RCC 7860 (cell line): ENCODE measurements around the gene PDIA2.

Experiments
- DNase-seq: peaks from one replicate; pipeline ENCODE4 v3.0.0-alpha.2; 2015; ENCODE audit warnings: low spot score
- FAIRE-seq: peaks from 2 replicates; lab custom pipeline; 2012; peaks lifted over from hg19 to GRCh38; lab: Jason Lieb, UNC

Gene PDIA2

GRCh38 chr16:296276-296675, 13.3 kb downstream of the PDIA2 start:
- FAIRE-seq (no peak), DNase-seq (no peak)

GRCh38 chr16:296806-297510, 14.0 kb downstream of the PDIA2 start:
- DNase-seq: no peak
- no peak for FAIRE-seq

- no peak for DNase-seq
- no peak for FAIRE-seq
These were observed 14.9 kb downstream of the PDIA2 start for GRCh38 chr16:297832-298231.

GRCh38 chr16:301235-301634, 18.3 kb downstream of the PDIA2 start:
- FAIRE-seq (no peak), DNase-seq (no peak)

- no peak for FAIRE-seq
- DNase-seq: no peak
These were observed 19.0 kb downstream of the PDIA2 start for GRCh38 chr16:301950-302349.

GRCh38 chr16:303760-304505, 21.0 kb downstream of the PDIA2 start:
- FAIRE-seq (no peak), DNase-seq (no peak)

GRCh38 chr16:305916-306626, 23.1 kb downstream of the PDIA2 start:
- DNase-seq (no peak), FAIRE-seq (no peak)

- FAIRE-seq (no peak), DNase-seq (no peak)
These were observed 24.0 kb downstream of the PDIA2 start for GRCh38 chr16:306911-307370.

GRCh38 chr16:307691-308312, 24.8 kb downstream of the PDIA2 start:
- no peak for FAIRE-seq
- DNase-seq: no peak

GRCh38 chr16:309476-309875, 26.5 kb downstream of the PDIA2 start:
- DNase-seq (no peak), FAIRE-seq (no peak)

- FAIRE-seq (no peak), DNase-seq (no peak)
These were observed 28.8 kb downstream of the PDIA2 start for GRCh38 chr16:311725-312124.

GRCh38 chr16:314351-314750, 31.4 kb downstream of the PDIA2 start:
- no peak for FAIRE-seq
- no peak for DNase-seq

- no peak for DNase-seq
- no peak for FAIRE-seq
These were observed 31.9 kb downstream of the PDIA2 start for GRCh38 chr16:314795-315299.

GRCh38 chr16:316741-317464, 33.9 kb downstream of the PDIA2 start:
- DNase-seq (no peak), FAIRE-seq (no peak)

- FAIRE-seq (no peak), DNase-seq (no peak)
These were observed 34.6 kb downstream of the PDIA2 start for GRCh38 chr16:317583-317982.

GRCh38 chr16:318628-319027, 35.7 kb downstream of the PDIA2 start:
- FAIRE-seq (no peak), DNase-seq (no peak)

GRCh38 chr16:320206-320605, 37.2 kb downstream of the PDIA2 start:
- FAIRE-seq (no peak), DNase-seq (no peak)

GRCh38 chr16:321532-321931, 38.6 kb downstream of the PDIA2 start:
- DNase-seq (no peak), FAIRE-seq (no peak)

- DNase-seq: no peak
- no peak for FAIRE-seq
These were observed 39.6 kb downstream of the PDIA2 start for GRCh38 chr16:322476-323143.

GRCh38 chr16:324201-324450, 41.2 kb downstream of the PDIA2 start:
- FAIRE-seq: no peak
- no peak for DNase-seq
